ENCODE results near the gene FAM229B. TPM values are rescaled to one million over a fixed set of nuclear protein-coding genes. Genes with fewer than 3 reads are reported as not detected.
A peak's percentile ranks its signal among the peaks of the same experiment; 100 is the strongest.

FAM229B gene
- total and polyA plus RNA-seq, 2 of the 8 experiments (the other 6 are each of a cell fraction or from before 2014, with no cell fraction given), result 10.0 to 10.4 TPM

- no peaks in the 10 kb centered on the region for H4K20me1 ChIP-seq (replicated peaks in 1 of 2; ENCODE audit: control insufficient read depth in 1 of 2, insufficient read depth in 2 of 2, low read length in 2 of 2)
- no peak overlapping the region for H4K91ac ChIP-seq (replicated peaks; ENCODE audit: insufficient read length, low read length)
- no peak overlapping the region for H2BK12ac ChIP-seq (ENCODE audit: low read depth, low read length)
- peak; percentile 50 for FAIRE-seq
- no peak overlapping the region for H2BK120ac ChIP-seq (replicated peaks; ENCODE audit: low read depth, low read length)
- no peak overlapping the region for H3K4ac ChIP-seq (replicated peaks; ENCODE audit: insufficient read length, low read depth, low read length)
- no peaks in the 10 kb centered on the region for H3K9me3 ChIP-seq (ENCODE audit: insufficient read depth in 2 of 2, low read depth in 1 of 2, low read length in 1 of 2)
- no peaks in the 10 kb centered on the region for H3K4me1 ChIP-seq (replicated peaks in 1 of 4; ENCODE audit: control insufficient read depth in 3 of 4, insufficient read depth in 4 of 4, low read length in 3 of 4)
- H2AK5ac ChIP-seq (ENCODE audit: low read depth, low read length), result no peak overlapping the region
- H3K27ac ChIP-seq (ENCODE audit: low read depth, low read length), result no peak overlapping the region
- H4K5ac ChIP-seq (ENCODE audit: insufficient read length, low read depth, low read length), result no peak overlapping the region
- no peaks in the 10 kb centered on the region for H3K36me3 ChIP-seq (ENCODE audit: control insufficient read depth in 2 of 4, insufficient read depth in 4 of 4, low read length in 3 of 4)
- no peaks in the 10 kb centered on the region for H3K27me3 ChIP-seq (replicated peaks in 1 of 4; ENCODE audit: control insufficient read depth in 3 of 4, extremely low read depth in 1 of 4, insufficient read depth in 3 of 4, low read length in 3 of 4)
- no peak overlapping the region for H3K4me3 ChIP-seq (ENCODE audit: extremely low read depth in 1 of 4, insufficient read depth in 2 of 4, low read depth in 3 of 4, low read length in 4 of 4)
- WGBS, 2 experiments (ENCODE audit: extremely low coverage in 1 of 2, insufficient coverage in 1 of 2, insufficient read length in 1 of 2, insufficient replicate concordance in 2 of 2, low coverage in 1 of 2, low lambda C conversion rate in 2 of 2, missing lambda C conversion rate in 1 of 2), result 88% methylated on average over 10 of the region's 10 CpGs; no CpG with 5 or more reads in 1 of the 2 experiments
- H3K23ac ChIP-seq (ENCODE audit: insufficient read length), result no peak overlapping the region
- no peak overlapping the region for H3K9ac ChIP-seq (replicated peaks in 1 of 4; ENCODE audit: extremely low read depth in 1 of 4, low read depth in 3 of 4, low read length in 3 of 4)
- no peak overlapping the region for H2BK5ac ChIP-seq (ENCODE audit: low read depth, low read length)
- no peak overlapping the region for H2BK15ac ChIP-seq (ENCODE audit: low read length)
- H2AFZ ChIP-seq (ENCODE audit: low read length), result peak overlapping the region; percentile 66; the same call in 1 of the 2 replicates
- H3K14ac ChIP-seq (ENCODE audit: insufficient read length), result no peak overlapping the region
- peak in 1 of 2 experiments; percentile 10 for DNase-seq (ENCODE audit: low read depth in 1 of 2, low spot score in 2 of 2)
- H3K79me1 ChIP-seq (ENCODE audit: low read depth, low read length), result no peaks in the 10 kb centered on the region
- H2BK20ac ChIP-seq (ENCODE audit: low read length), result no peak overlapping the region
- no peak overlapping the region for H3K56ac ChIP-seq (replicated peaks; ENCODE audit: insufficient read length, low read depth, low read length)
- ChIA-PET POLR2A (ENCODE audit: partially characterized antibody) (no interaction called here), CTCF (ENCODE audit: partially characterized antibody) (interaction anchor here (0.6 to 2.3 kb wide), 11 partner anchors 8 to 857 kb away, joined by 3 to 9 read pairs (median 4); partner anchors contain the start of genes FAM229B and TUBE1)
- TF ChIP-seq SIX5 (IDR thresholded peaks at IDR 0.05; ENCODE audit: low read depth, low read length) (no peak), CTCF (IDR thresholded peaks at IDR 0.05; ENCODE audit: control extremely low read depth in 1 of 3, insufficient read depth in 1 of 3, low read depth in 1 of 3, low read length in 3 of 3) (peak in 2 of 3 experiments; percentile 43 to 46; a peak in 3 of 4 replicates), RAD21 (IDR thresholded peaks at IDR 0.05 in 1 of 2, conservative IDR thresholded peaks at IDR 0.05 in 1 of 2; ENCODE audit: low read depth in 2 of 2, low read length in 2 of 2) (peak; percentile 26 to 51; a peak in 3 of 4 replicates)
- H4K8ac ChIP-seq (ENCODE audit: extremely low read depth, insufficient read depth, low read length), result no peak overlapping the region
- no peaks in the 10 kb centered on the region for H3K79me2 ChIP-seq (ENCODE audit: control insufficient read depth in 1 of 2, insufficient read depth in 2 of 2, low read length in 2 of 2)
- no peak overlapping the region for H3K18ac ChIP-seq (ENCODE audit: extremely low read depth, low read length)
- no peaks in the 10 kb centered on the region for H3K23me2 ChIP-seq (ENCODE audit: low read depth, low read length)
- no peak overlapping the region for H3K4me2 ChIP-seq (ENCODE audit: insufficient read depth in 1 of 2, low read depth in 2 of 2, low read length in 2 of 2)
These were observed 57.7 kb downstream of the FAM229B start for GRCh38 chr6:112145080-112145573.

Data from H1 (cell line).